NCI-H510A (cell line): Measurements from ENCODE around the gene CRACR2B.

Source experiments
- DNase-seq: peaks from one replicate; lab custom pipeline; 2025; lab: John Stamatoyannopoulos, UW

Gene CRACR2B

GRCh38 chr11:794766-795633 is 32.7 kb upstream of the CRACR2B start:
- no peak for DNase-seq

GRCh38 chr11:795634-796564 is 31.8 kb upstream of the CRACR2B start:
- peak; percentile 67 for DNase-seq

- DNase-seq, result no peak
These were observed 31.0 kb upstream of the CRACR2B start for GRCh38 chr11:796565-797295.

GRCh38 chr11:797296-798092 is 30.2 kb upstream of the CRACR2B start:
- peak; percentile 61 for DNase-seq

- DNase-seq, result no peak
These were observed 29.5 kb upstream of the CRACR2B start, which contains the start of gene SLC25A22 for GRCh38 chr11:798093-798713. Gene SLC25A22, minus strand, starts transcription at chr11:798281. Its CDS starts 3,275 bp downstream, at chr11:795006.

DNA sequence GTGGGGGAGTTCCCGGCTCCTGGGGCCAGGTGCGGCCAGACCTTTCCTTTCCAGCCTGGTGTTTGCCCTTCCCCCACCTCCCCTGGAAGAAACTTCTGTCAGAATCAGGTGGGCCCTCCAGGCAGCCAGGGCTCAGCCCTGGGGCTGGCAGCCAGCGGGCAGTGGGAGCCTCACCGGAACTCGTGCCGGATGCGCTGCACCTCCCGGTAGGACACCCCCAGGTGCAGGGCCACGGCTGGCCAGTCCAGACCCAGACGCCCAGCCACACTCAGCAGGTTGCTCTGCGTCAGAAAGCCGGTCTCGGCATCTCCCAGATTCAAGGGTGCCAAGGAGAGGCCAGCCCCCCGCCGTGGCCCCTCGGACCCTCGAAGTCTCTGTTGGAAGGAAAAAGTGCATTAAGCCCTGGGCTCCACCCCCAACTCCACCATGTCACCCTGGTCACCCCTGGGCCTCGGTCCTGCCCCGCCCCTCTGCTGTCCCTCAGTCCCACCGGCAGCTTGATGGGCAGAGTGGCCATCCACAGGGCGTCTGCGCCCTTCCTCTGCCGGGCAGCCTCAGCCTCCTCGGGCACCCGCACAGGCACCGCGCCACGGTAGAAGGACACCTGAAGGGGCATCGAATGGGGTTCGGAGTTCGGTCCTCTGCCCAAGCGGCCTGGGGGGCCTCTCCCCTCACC is 27.9 kb upstream of the CRACR2B start:
- no peak for DNase-seq

- no peak for DNase-seq
These were observed 27.2 kb upstream of the CRACR2B start for GRCh38 chr11:800473-800872.

DNA sequence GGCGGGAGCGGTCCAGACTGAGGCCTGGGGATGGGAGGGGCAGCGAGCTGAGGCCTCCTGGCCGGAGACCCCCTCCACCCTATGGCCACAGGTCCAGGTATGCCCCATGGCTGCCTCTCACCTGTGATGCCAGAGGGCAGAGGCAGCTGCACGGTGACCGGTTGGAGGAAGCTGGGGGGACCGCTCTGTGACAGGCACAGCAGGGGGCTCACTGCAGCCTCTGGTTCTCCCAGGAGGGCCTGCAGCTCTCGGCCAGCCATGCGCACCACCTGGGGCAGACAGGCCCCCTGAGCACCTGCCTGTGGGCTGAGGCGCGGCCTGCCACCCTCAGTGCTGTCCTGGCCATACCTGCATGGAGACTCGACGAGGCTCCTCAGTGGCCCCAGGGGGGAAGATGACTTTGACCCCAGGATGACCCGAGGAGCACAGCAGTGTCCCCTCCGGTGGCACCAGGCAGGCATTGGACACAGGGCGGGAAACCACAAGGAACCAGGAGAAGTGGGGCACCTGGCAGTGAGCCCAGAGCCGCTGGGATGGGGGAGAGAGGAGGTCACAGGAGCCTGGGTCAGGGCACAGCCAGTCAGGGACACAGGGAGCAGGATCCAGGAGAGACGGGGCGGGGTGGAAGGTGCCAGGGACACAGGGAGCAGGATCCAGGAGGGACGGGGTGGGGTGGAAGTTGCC is 26.5 kb upstream of the CRACR2B start:
- no peak for DNase-seq

GRCh38 chr11:802018-802617 is 25.6 kb upstream of the CRACR2B start:
- no peak for DNase-seq

DNA sequence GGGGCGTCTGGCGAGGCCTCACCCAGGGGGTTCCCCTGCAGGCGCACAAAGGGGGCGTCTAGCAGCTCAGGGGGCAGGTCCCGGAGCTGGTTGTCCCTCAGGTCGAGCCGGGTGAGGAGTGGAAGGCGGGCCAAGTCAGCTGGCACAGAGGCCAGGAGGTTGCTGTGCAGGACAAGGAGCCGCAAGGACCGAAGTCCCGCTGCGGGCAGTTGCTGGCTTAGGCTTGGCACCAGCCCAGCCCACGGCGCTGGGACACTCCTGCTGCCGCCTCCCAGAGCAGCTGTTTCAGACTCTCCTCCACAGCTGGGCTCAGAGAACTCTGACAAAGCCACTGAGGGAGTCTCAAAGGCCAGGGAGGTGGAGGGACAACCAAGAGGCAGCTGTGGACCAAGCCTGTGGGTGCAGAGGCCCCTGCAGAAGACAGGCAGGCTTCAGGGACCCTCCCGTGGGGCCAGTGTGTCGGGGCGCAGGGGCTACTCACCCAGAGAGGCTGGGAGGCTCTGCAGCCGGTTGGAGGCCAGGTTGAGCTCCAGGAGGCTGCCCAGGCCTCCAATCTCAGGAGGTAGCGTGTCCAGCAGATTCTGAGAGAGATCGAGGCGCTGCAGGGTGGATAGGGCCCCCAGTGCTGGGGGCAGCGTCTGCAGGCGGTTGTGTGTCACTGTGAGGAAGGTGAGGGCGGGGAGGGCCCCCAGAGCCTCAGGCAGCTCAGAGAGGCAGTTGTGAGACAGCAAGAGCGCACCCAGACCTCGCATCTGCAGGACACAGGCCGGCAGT is 24.8 kb upstream of the CRACR2B start:
- no peak for DNase-seq

GRCh38 chr11:803467-803742 is 24.3 kb upstream of the CRACR2B start:
- no peak for DNase-seq

GRCh38 chr11:803770-804598 is 23.7 kb upstream of the CRACR2B start:
- peak; percentile 58 for DNase-seq

GRCh38 chr11:804599-804964 is 23.1 kb upstream of the CRACR2B start:
- DNase-seq, result no peak

DNA sequence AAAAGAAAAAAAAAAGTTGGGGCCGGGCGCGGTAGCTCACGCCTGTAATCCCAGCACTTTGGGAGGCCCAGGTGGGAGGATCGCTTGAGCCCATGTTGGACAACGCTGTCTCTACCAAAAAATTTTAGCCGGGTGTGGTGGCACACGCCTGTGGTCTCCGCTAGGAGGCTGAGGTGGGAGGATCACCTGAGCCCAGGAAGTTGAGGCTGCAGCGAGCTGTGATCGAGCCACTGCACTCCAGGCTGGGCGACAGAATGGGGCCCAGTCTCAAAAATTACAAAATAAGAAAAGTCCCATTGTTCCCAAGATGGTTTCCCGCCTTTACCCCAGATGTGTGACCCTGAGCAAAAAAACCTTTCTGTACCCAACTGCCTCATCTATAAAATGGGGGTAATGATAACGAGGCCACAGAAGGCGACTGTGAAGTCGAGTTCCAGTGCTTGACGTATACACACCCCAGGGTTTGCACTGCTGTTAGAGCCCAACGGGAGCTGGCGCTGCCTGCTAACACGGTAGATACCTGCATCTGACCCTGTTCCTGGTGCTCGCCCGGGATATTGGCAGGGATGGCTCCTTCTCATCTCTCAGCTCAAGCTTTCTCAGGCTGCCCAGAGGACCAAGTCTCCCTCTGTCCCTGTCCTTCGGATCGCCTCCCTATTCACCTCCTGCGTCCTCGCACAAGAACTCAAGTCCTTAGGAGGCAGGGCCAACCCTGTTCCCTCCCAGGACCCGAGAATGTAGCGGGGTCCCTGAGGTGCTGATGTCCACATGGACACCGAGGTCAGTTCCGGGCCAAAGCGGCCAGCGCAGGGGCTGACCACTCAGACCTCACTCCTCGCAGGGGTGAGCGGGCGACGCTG is 19.1 kb upstream of the CRACR2B start:
- DNase-seq, result no peak

DNA sequence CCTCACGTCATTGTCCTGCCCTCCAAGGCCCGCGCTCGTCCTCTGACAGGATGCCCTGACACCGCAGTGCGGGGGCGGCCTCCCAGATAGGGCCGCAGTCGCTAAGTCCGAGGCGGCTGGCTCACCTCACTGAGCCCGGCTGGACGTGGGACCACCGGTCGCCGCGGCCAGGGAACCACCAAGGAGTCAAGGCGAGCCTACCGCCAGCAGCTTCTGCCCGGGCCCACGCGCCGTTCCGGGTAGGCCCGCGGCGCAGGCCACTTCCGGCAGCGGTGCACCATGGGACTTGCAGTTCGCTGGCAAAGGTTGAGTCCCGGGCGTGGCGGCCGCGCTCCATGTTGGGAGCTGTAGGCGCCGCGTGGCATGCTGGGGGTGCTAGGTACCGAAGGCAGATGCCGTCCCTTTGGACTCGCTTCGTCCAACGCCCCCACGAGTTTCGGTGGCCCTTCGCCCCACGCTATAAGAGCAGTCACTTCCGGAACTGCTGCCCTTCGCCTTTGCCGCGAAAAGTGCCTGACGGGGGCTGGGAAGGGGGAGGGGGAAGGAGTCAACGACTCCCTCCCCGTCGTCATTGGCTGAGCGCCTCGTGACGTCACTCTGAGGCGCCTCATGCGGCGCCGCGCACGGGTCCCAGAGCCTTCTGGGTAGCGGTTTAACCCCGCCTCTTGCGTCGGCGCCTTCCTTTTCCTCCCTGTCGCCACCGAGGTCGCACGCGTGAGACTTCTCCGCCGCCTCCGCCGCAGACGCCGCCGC is 18.3 kb upstream of the CRACR2B start, which contains the start of gene RPLP2:
TSS of gene RPLP2 (plus strand) at position 681 of the 753 bp plus-strand sequence. CDS start 268 bp downstream, outside the sequence.
- peak; percentile 87 for DNase-seq

DNA sequence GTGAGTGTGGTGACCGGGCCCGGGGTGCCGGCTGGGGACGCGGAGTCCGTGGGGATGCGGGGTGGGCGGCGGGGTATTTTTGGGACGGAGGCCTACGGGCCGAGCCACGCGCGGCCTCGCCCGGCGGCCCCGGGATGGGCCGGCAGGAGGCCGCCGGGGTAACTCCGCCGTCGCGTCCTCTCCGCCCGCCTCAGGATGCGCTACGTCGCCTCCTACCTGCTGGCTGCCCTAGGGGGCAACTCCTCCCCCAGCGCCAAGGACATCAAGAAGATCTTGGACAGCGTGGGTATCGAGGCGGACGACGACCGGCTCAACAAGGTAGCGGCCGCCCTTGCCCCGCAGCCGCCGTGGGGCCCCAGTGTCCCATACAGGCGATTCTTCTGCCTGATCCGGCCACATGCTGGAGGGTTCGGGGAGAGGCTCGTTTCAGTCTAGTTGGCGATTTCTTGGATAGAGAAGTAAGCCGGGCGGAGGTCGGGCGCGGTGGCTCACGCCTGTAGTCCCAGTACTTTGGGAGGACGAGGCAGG is 17.6 kb upstream of the CRACR2B start:
- no peak for DNase-seq
